ENCODE results near the gene UGT2A1.

DNA sequence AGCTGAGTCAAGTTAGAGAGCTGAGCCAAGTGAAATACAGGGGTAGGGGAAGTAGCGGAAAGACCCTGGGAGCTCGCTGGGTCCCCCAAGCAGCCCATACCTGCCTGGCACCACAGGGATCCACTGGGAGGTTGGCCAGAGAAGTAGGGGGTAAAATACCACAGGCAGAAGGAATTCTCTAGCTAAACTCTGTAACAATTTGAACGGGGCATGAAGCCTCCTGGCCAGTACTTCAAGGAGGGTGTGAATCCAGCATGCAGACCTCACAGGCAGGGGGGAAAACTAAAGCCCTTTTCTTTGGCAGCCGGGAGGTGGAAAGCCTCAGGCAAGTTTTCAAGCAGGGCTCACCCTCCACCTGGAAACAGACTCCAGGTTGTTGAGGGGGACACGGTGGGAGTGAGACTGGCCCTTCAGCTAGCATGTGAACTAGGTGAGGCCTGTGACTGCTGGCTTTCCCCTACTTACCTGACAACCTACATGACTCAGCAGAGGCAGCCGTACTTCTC lies 3.7 kb upstream of the UGT2A1 start:
- TF ChIP-seq, protein P1, sequence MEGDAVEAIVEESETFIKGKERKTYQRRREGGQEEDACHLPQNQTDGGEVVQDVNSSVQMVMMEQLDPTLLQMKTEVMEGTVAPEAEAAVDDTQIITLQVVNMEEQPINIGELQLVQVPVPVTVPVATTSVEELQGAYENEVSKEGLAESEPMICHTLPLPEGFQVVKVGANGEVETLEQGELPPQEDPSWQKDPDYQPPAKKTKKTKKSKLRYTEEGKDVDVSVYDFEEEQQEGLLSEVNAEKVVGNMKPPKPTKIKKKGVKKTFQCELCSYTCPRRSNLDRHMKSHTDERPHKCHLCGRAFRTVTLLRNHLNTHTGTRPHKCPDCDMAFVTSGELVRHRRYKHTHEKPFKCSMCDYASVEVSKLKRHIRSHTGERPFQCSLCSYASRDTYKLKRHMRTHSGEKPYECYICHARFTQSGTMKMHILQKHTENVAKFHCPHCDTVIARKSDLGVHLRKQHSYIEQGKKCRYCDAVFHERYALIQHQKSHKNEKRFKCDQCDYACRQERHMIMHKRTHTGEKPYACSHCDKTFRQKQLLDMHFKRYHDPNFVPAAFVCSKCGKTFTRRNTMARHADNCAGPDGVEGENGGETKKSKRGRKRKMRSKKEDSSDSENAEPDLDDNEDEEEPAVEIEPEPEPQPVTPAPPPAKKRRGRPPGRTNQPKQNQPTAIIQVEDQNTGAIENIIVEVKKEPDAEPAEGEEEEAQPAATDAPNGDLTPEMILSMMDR (IDR thresholded peaks at IDR 0.05), result no peak
- TF ChIP-seq EP300 (IDR thresholded peaks at IDR 0.05) (no peak), POLR2A (IDR thresholded peaks at IDR 0.05) (no peak)

Data from tibial nerve (tissue), 4 donors.